Measurements from ENCODE around the gene PKHD1. TPM values are rescaled to one million over a fixed set of nuclear protein-coding genes. Genes with fewer than 3 reads are reported as not detected.

The PKHD1 gene
- total RNA-seq, 1 donor from 2014 or later, result 0.03 TPM

DNA sequence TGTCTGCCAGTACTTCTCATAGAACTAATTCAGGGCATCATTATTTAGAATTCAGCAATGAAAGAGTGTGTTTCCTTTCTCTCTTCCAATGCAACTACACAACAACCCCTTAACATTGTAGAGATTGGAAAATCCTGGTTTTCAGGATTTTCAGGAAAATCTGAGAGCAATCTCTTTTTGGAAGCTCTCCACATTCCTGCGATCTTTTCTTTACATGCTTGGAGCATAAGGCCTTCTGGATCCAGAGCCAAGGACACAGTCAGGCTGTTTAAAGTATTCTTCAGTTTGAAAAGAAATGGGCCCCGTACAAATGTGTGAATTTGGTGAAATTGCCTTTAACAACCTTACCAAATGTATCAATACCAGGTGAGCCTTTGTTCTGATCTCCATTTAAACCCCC lies 469.7 kb downstream of the PKHD1 start:
- DNase-seq (ENCODE audit: low spot score), result no peak
- H3K27me3 Mint-ChIP-seq (ENCODE audit: unreplicated experiment), result peaks cover 1% of the 10 kb centered on the region
- H3K4me3 Mint-ChIP-seq (ENCODE audit: unreplicated experiment), result no peak overlapping the region
- no peaks in the 10 kb centered on the region for H3K4me1 Mint-ChIP-seq (ENCODE audit: unreplicated experiment)
- no peak for TF ChIP-seq CTCF (IDR thresholded peaks at IDR 0.05; ENCODE audit: unreplicated experiment)
- H3K9me3 Mint-ChIP-seq (ENCODE audit: unreplicated experiment), result no peaks in the 10 kb centered on the region
- no peaks in the 10 kb centered on the region for H3K36me3 Mint-ChIP-seq (ENCODE audit: low read depth, unreplicated experiment)
- H3K27ac Mint-ChIP-seq (ENCODE audit: unreplicated experiment), result no peak overlapping the region

GRCh38 chr6:51616243-51616642 lies 471.2 kb downstream of the PKHD1 start:
- Mint-ChIP-seq H3K4me3 (ENCODE audit: unreplicated experiment) (no peak overlapping the region), H3K9me3 (ENCODE audit: unreplicated experiment) (no peaks in the 10 kb centered on the region), H3K27ac (ENCODE audit: unreplicated experiment) (no peak overlapping the region), H3K4me1 (ENCODE audit: unreplicated experiment) (no peaks in the 10 kb centered on the region), H3K27me3 (ENCODE audit: unreplicated experiment) (peaks cover 1% of the 10 kb centered on the region), H3K36me3 (ENCODE audit: low read depth, unreplicated experiment) (no peaks in the 10 kb centered on the region)
- no peak for DNase-seq (ENCODE audit: low spot score)
- TF ChIP-seq CTCF (IDR thresholded peaks at IDR 0.05; ENCODE audit: unreplicated experiment), result no peak

DNA sequence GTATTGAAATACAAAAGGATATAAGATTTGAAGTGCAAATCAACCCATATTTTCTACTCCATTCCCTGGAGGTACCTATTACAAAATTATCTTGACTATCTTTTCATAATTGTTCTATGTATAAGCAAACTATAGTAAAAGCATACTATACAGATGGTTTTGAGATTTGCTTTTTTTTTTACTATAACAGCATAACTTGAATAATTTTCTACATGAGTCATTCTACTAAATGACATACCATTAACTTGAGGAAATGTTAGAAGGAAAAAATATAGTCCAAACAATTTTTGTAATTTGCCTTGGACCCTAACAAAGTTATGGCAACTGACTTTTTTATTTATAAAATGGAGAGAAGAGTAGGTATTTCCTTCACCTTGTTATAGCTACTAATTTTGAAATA lies 472.7 kb downstream of the PKHD1 start:
- no peaks in the 10 kb centered on the region for H3K4me1 Mint-ChIP-seq (ENCODE audit: unreplicated experiment)

GRCh38 chr6:51613558-51613957 lies 473.9 kb downstream of the PKHD1 start:
- H3K27ac Mint-ChIP-seq (ENCODE audit: unreplicated experiment), result no peak overlapping the region
- no peaks in the 10 kb centered on the region for H3K9me3 Mint-ChIP-seq (ENCODE audit: unreplicated experiment)
- DNase-seq (ENCODE audit: low spot score), result no peak
- no peaks in the 10 kb centered on the region for H3K4me1 Mint-ChIP-seq (ENCODE audit: unreplicated experiment)
- no peak overlapping the region for H3K4me3 Mint-ChIP-seq (ENCODE audit: unreplicated experiment)
- peaks cover 1% of the 10 kb centered on the region for H3K27me3 Mint-ChIP-seq (ENCODE audit: unreplicated experiment)
- TF ChIP-seq CTCF (IDR thresholded peaks at IDR 0.05; ENCODE audit: unreplicated experiment), result no peak
- H3K36me3 Mint-ChIP-seq (ENCODE audit: low read depth, unreplicated experiment), result no peaks in the 10 kb centered on the region

More for the DNA sequence above, 472.7 kb downstream of the PKHD1 start:
- TF ChIP-seq CTCF (IDR thresholded peaks at IDR 0.05; ENCODE audit: unreplicated experiment), result no peak
- Mint-ChIP-seq H3K4me3 (ENCODE audit: unreplicated experiment) (no peak overlapping the region), H3K27me3 (ENCODE audit: unreplicated experiment) (peaks cover 1% of the 10 kb centered on the region), H3K27ac (ENCODE audit: unreplicated experiment) (no peak overlapping the region), H3K36me3 (ENCODE audit: low read depth, unreplicated experiment) (no peaks in the 10 kb centered on the region), H3K9me3 (ENCODE audit: unreplicated experiment) (no peaks in the 10 kb centered on the region)
- DNase-seq (ENCODE audit: low spot score), result no peak

DNA sequence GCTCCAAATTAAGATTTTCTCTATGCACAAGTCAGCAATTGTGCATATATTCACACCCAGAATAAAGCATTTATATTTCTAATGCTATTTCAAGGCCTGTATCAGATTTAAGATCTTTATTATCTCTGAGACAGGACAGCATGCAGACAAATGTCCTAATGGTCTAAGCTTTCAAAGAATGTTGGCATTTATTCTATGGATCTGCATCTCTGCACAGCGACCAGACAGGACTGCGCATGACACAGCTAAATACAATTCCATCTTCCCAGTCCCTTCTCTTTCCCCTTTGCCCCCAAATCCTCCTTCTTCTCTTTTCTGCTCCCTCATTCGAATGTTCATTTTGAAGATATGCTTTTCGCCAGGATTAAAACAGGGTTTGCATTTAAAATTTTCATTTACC lies 478.5 kb downstream of the PKHD1 start:
- Mint-ChIP-seq H3K27me3 (ENCODE audit: unreplicated experiment) (no peaks in the 10 kb centered on the region), H3K4me3 (ENCODE audit: unreplicated experiment) (no peak overlapping the region), H3K9me3 (ENCODE audit: unreplicated experiment) (no peaks in the 10 kb centered on the region), H3K4me1 (ENCODE audit: unreplicated experiment) (no peaks in the 10 kb centered on the region), H3K27ac (ENCODE audit: unreplicated experiment) (no peak overlapping the region), H3K36me3 (ENCODE audit: low read depth, unreplicated experiment) (no peaks in the 10 kb centered on the region)
- TF ChIP-seq CTCF (IDR thresholded peaks at IDR 0.05; ENCODE audit: unreplicated experiment), result no peak
- DNase-seq (ENCODE audit: low spot score), result no peak

All from endothelial cell (in vitro differentiated cells).